Inferior parietal cortex (tissue), 1 donor: ENCODE results near the gene C15orf39.
"Not testable (repeated sequence)": the region's sequence is repeated elsewhere in the genome, so short reads cannot be mapped to it uniquely, and the experiment has no call there.

ENCODE experiments used
- DNase-seq: peaks from one replicate; pipeline ENCODE4 v3.0.0-alpha.2; 2016; ENCODE audit errors: extremely low spot score

The C15orf39 gene

GRCh38 chr15:75211436-75212199 is 9.9 kb downstream of the C15orf39 start:
- DNase-seq = no peak

GRCh38 chr15:75212200-75212858 is 10.6 kb downstream of the C15orf39 start:
- no peak for DNase-seq

DNA sequence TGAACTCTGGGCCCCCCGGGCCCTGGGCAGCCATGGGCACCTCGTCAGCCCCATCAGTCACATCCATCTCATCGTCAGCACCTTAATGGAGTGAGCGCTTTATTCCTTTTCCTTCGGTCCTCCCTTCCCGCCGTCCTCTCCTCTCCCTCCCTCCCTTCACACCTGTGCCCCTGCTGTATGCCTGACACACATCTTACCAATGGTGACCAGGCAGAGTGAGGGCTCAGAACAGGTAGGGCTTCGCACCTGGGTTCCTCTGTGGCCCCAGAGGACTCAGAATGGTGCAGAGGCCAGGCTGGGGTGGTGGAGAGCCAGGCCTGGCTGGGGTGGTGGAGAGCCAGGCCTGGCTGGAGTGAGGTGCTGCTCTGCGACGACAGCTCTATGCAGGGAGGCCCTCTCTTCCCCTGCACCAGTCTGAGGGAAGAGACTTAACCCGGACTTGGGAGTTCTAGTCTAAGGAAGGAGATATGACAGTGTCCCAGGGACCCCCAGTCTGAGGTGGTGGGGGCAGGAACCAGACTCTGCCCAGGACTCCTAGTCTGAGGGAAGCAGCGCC is 11.6 kb downstream of the C15orf39 start:
- DNase-seq = no peak

- DNase-seq = no peak
Measured at GRCh38 chr15:75213768-75214221, 12.1 kb downstream of the C15orf39 start.

GRCh38 chr15:75214293-75215096 is 12.8 kb downstream of the C15orf39 start:
- DNase-seq = no peak

DNA sequence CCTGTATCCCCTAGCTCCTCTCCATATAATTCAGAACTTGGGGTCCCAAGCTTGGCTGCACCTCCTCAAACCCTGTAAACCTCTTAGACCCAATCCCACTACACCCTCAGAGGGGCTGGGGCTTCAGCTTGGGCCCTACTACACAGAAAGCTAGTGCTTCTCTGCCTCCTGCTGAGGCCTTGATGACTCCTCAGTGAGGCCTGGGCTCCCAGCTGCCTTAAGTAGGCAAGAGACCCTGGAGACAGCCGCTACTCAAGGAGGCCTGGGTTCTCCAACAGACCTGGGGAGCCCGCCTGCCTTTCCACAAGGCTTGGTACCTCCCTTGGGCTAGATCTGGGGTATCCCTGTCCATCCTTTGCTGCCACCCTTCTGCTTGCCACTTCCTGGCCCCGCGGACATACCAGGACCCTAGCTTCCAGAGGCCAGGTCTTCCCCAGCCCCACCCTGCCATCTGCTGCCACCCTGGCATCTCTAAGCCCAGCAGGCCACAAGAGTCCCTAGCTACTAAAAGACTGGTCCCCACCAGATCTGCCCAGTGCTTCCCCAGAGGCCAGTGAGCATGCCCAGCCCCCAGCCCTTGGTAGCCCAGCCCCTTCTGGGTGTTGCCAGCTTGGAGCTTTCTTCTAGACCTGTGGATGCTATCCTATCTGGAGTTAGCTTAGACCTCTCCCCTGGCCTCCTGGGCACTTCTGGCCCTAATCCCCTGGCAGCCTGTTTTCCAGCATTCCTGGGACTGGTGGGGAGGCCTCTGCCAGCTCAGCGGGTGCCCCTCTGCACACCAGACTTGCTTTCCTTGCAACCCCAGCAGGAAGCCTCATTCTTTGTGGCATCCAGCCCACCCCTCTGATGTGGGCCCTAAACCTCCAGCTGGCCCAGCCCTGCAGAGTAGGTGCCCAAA is 13.7 kb downstream of the C15orf39 start:
- DNase-seq = no peak

GRCh38 chr15:75217012-75217411 is 15.3 kb downstream of the C15orf39 start:
- DNase-seq = no peak

- DNase-seq = not testable (repeated sequence)
Measured at GRCh38 chr15:75217574-75217973, 15.9 kb downstream of the C15orf39 start.

- DNase-seq = not testable (repeated sequence)
Measured at GRCh38 chr15:75219507-75219929, 17.8 kb downstream of the C15orf39 start.

- DNase-seq = no peak
Measured at GRCh38 chr15:75223688-75224087, 22.0 kb downstream of the C15orf39 start.

- no peak for DNase-seq
Measured at GRCh38 chr15:75224281-75224680, 22.6 kb downstream of the C15orf39 start.

DNA sequence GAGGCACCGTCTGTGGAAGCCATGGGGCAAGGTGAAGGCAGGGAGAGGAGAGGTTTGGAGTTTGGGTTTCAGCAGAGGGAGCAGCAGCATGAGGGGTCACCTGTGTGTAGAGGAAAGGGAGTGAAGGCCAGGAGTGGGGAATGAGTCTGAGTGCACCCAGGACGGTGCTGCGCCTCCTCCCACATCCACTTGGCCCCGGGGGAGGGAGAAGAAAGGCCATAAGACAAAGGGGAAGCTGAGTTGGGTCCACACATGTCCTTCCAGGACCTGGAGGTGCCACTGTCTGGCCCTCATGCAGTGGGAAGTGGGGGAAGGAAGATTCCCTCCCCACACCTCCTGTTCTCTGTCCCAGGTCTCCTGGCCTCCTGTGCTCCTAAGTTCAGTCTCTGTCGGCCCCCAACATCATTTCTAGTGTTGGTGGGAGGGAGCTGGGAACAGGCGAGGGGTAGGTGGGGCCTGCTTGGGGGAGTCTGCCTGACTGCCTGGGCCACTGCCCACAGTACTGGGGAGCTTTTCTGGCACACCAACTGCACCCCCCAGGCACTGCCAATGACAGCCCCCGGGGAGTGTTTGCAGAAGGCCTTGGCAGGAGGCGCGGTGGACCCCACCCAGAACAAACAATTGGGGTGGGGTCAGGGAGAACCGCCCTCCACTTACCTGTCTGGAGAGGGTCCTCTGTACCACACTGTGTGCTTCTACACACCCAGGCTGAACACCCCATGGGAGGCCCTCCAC is 23.6 kb downstream of the C15orf39 start:
- DNase-seq = not testable (repeated sequence)

- no peak for DNase-seq
Measured at GRCh38 chr15:75225951-75226732, 24.5 kb downstream of the C15orf39 start.

- not testable (repeated sequence) for DNase-seq
Measured at GRCh38 chr15:75227112-75227511, 25.4 kb downstream of the C15orf39 start.

GRCh38 chr15:75227663-75228280 is 26.1 kb downstream of the C15orf39 start:
- DNase-seq = no peak

GRCh38 chr15:75228787-75229186 is 27.1 kb downstream of the C15orf39 start:
- DNase-seq = no peak

- DNase-seq = no peak
Measured at GRCh38 chr15:75229191-75230015, 27.7 kb downstream of the C15orf39 start.

DNA sequence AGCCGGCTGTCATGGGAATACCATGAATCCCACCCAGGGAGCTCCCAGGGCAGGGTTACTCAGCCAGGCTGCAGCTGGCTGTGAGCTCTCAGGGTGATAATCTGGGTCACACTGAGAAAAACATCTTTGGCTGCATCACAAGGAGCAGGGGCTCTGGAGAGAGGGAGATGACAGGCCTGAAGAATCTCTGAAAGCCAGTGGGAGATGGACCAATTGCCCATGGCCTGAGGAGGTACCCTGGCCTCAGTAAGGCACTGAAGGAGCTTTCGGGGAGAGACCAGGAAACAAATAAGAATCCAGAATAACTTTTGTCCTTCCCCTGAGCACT is 28.3 kb downstream of the C15orf39 start:
- DNase-seq = no peak
